Glutamatergic neuron (in vitro differentiated cells): Measurements from ENCODE around the gene PEPD. TPM values are rescaled to one million over a fixed set of nuclear protein-coding genes. Genes with fewer than 3 reads are reported as not detected.

ENCODE experiments used
- DNase-seq: peaks from one replicate; pipeline ENCODE4 v3.0.0; 2022
- H3K27ac Mint-ChIP-seq: one replicate; pipeline ENCODE4 v1.8.0; 2020; ENCODE audit warnings: mild to moderate bottlenecking, mixed read lengths, inconsistent platforms; ENCODE audit not compliant: unreplicated experiment
- H3K27me3 Mint-ChIP-seq: one replicate; pipeline ENCODE4 v1.8.0; 2020; ENCODE audit warnings: mild to moderate bottlenecking, moderate library complexity, mixed read lengths, inconsistent platforms; ENCODE audit not compliant: unreplicated experiment
- H3K36me3 Mint-ChIP-seq: one replicate; pipeline ENCODE4 v1.8.0; 2020; ENCODE audit warnings: mild to moderate bottlenecking, mixed read lengths, inconsistent platforms; ENCODE audit not compliant: unreplicated experiment
- H3K4me1 Mint-ChIP-seq: one replicate; pipeline ENCODE4 v1.8.0; 2020; ENCODE audit warnings: mild to moderate bottlenecking, low read depth, mixed read lengths, inconsistent platforms; ENCODE audit not compliant: unreplicated experiment
- H3K4me3 Mint-ChIP-seq: one replicate; pipeline ENCODE4 v1.8.0; 2020; ENCODE audit warnings: mild to moderate bottlenecking, mixed read lengths, inconsistent platforms; ENCODE audit not compliant: unreplicated experiment
- H3K9me3 Mint-ChIP-seq: one replicate; pipeline ENCODE4 v1.8.0; 2020; ENCODE audit warnings: mild to moderate bottlenecking, moderate library complexity, mixed read lengths, inconsistent platforms; ENCODE audit not compliant: unreplicated experiment
- total RNA-seq: library from RNA; stranded (reverse); fragmentation: NEBNext Ultra II Directional; extraction: Animal tissue kit (Norgen Biotek cat#: 25700); gene quantifications from one replicate; pipeline ENCODE4 v1.2.1, GENCODE V29; 2021; ENCODE audit not compliant: unreplicated experiment
- TF ChIP-seq, protein P1 (sequence below): fragments of 200-600 bp; sonication (generic); IDR thresholded peaks from one replicate; pipeline ENCODE4 v1.5.0; 2021; ENCODE audit not compliant: partially characterized antibody, unreplicated experiment

Gene PEPD
- total RNA-seq, 1 donor from 2014 or later: 93.3 TPM

GRCh38 chr19:33500586-33500985, 21.0 kb downstream of the PEPD start:
- Mint-ChIP-seq H3K27ac (no peak overlapping the region), H3K36me3 (no peaks in the 10 kb centered on the region), H3K27me3 (peaks cover 9% of the 10 kb centered on the region), H3K4me3 (no peak overlapping the region), H3K4me1 (peaks cover 44% of the 10 kb centered on the region), H3K9me3 (peaks cover 18% of the 10 kb centered on the region)
- no peak for DNase-seq
- TF ChIP-seq, protein P1, sequence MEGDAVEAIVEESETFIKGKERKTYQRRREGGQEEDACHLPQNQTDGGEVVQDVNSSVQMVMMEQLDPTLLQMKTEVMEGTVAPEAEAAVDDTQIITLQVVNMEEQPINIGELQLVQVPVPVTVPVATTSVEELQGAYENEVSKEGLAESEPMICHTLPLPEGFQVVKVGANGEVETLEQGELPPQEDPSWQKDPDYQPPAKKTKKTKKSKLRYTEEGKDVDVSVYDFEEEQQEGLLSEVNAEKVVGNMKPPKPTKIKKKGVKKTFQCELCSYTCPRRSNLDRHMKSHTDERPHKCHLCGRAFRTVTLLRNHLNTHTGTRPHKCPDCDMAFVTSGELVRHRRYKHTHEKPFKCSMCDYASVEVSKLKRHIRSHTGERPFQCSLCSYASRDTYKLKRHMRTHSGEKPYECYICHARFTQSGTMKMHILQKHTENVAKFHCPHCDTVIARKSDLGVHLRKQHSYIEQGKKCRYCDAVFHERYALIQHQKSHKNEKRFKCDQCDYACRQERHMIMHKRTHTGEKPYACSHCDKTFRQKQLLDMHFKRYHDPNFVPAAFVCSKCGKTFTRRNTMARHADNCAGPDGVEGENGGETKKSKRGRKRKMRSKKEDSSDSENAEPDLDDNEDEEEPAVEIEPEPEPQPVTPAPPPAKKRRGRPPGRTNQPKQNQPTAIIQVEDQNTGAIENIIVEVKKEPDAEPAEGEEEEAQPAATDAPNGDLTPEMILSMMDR: no peak

DNA sequence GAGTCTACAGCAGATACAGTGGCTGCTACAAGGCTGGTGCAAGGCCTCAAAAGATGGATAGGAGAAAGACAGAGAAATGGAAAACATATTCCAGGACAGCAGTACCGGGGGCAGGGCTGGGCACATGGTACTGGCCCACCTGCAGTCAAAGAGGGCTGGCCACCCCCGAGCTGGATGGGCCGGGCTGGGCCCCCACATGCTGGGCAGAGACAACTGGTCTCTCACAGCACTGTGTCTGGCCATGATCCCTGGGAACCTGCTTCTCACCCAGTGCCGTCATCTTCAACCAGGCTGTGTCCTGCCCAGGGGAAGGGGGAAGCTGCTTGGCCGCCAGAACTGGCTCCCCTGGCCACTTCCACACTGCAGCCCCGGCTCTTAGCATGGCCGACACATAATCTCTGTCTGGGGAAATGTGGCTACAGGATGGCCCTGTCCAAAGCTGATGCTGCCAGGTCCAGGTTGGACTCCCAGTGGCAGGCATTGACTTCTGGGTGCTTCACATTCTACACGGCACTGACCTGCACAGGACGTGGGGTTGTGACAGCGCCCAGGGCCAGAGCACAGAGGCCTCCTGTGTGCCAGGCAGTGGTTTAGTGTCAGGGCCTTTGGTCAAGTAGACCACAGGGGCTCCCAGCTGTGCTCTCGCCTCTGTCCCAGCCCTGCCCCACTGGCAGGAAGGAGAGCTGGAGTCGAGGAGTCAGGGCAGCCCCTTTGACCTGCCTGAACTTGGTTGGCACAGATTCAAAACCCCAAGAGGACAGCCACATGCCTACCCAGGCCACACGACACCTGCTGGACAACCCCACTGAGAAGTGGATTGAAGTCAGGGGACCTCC, 21.7 kb downstream of the PEPD start:
- no peaks in the 10 kb centered on the region for H3K36me3 Mint-ChIP-seq
- TF ChIP-seq, protein P1: no peak
- no peak for DNase-seq
- peaks cover 44% of the 10 kb centered on the region for H3K4me1 Mint-ChIP-seq
- no peak overlapping the region for H3K27ac Mint-ChIP-seq
- H3K27me3 Mint-ChIP-seq: peaks cover 9% of the 10 kb centered on the region
- peaks cover 18% of the 10 kb centered on the region for H3K9me3 Mint-ChIP-seq
- H3K4me3 Mint-ChIP-seq: no peak overlapping the region

GRCh38 chr19:33499248-33499647, 22.3 kb downstream of the PEPD start:
- Mint-ChIP-seq H3K27ac (no peak overlapping the region), H3K4me1 (peaks cover 48% of the 10 kb centered on the region), H3K9me3 (peaks cover 20% of the 10 kb centered on the region), H3K4me3 (peak overlapping the region; percentile 52), H3K27me3 (peaks cover 11% of the 10 kb centered on the region), H3K36me3 (peaks cover 4% of the 10 kb centered on the region)
- DNase-seq: no peak
- TF ChIP-seq, protein P1: no peak

DNA sequence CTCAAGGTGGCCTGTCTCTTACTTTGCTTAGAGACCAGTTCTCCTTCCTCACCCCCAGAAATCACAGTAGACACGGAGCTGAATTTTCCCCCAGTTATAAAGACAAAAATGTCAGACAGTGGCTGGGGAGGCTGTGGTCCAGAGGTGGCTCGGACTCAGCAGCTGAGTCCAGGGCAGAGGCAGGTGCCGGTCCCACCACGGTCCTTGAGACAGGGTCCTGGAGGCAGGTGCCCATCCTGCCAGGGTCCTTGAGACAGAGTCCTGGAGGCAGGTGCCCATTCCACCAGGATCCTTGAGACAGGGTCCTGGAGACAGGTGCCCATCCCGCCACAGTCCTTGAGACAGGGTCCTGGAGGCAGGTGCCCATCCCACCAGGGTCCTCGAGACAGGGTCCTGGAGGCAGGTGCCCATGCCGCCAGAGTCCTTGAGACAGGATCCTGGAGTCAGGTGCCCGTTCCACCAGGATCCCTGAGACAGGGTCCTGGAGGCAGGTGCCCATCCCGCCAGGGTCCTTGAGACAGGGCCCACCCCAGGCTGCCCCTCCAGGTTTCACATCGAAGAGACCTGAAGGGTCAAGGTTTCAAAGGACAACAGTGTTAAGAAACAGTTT, 23.1 kb downstream of the PEPD start:
- H3K4me1 Mint-ChIP-seq: peaks cover 45% of the 10 kb centered on the region
- peaks cover 11% of the 10 kb centered on the region for H3K27me3 Mint-ChIP-seq
- peaks cover 20% of the 10 kb centered on the region for H3K9me3 Mint-ChIP-seq
- DNase-seq: no peak
- H3K27ac Mint-ChIP-seq: peak overlapping the region; percentile 44
- TF ChIP-seq, protein P1: no peak
- H3K36me3 Mint-ChIP-seq: peaks cover 5% of the 10 kb centered on the region
- H3K4me3 Mint-ChIP-seq: peak overlapping the region; percentile 70

DNA sequence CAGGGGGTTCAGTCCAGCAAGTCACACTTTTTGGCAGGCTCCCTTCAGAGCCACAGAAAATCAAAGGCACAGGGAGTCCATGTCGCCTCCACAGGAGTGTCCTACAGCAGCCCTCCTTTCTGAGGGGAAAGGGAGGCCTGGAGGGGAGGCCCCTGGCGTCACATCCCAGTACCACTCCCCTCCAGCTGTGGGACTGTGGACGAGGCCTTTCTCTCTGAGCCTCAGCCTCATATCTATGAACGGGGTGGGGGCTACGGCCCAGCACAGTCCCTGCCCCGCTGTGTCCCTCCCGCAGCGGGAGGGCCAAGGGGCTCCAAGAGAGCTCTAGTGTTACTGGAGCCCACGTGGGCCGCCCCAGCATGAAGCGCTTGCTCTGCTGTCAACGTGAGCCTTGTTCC, 23.8 kb downstream of the PEPD start:
- Mint-ChIP-seq H3K36me3 (peaks cover 5% of the 10 kb centered on the region), H3K27ac (no peak overlapping the region), H3K27me3 (peaks cover 11% of the 10 kb centered on the region), H3K4me1 (peaks cover 39% of the 10 kb centered on the region), H3K4me3 (peak overlapping the region; percentile 70), H3K9me3 (peaks cover 20% of the 10 kb centered on the region)
- TF ChIP-seq, protein P1: no peak
- no peak for DNase-seq
